ENCODE results near the gene SH2D4B. TPM values are rescaled to one million over a fixed set of nuclear protein-coding genes. Genes with fewer than 3 reads are reported as not detected.

SH2D4B gene
- total and polyA plus RNA-seq, 2 of the 13 experiments (the other 11 are each of a cell fraction or from before 2014, with no cell fraction given) = not detected

DNA sequence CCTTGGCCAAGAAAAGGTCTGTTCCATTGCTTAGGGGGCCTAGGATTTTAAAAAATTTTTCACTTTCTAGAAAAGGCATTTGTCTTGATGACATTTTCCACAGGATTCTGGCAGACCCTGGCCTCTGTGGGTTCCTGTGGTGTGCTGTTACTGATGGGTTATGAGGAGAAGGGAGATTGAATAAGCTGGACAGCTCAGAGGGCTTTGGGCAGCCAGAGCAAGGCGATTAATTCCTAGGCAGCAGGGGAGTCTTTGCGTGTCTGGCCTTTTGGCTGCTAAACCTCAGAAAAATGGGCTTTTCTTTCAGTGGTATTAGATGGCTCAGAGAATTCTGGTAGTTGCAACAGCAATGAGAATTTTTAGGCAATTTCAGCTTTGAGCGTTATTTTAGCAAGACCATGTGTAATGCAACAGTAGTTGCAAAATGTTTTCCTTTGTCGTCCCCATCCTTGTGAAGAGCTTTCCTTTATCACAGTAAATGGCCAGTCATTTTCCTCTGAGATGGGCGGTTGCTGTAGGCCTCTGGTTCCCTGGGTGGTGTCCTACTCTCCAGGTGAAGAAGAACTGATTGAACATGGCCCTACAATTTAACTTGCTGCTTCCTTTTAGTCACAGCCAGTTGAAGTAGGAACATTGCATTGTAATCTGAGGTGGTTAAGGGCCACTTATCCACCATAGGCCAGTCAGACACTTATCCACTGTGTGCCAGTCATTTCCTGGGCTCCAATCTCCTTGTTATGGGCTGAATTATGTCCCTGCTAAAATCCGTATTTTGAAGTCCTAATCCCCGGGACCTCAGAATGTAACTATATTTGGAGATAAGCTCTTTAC, 43.2 kb downstream of the SH2D4B start (continued):
- TF ChIP-seq, protein P1, sequence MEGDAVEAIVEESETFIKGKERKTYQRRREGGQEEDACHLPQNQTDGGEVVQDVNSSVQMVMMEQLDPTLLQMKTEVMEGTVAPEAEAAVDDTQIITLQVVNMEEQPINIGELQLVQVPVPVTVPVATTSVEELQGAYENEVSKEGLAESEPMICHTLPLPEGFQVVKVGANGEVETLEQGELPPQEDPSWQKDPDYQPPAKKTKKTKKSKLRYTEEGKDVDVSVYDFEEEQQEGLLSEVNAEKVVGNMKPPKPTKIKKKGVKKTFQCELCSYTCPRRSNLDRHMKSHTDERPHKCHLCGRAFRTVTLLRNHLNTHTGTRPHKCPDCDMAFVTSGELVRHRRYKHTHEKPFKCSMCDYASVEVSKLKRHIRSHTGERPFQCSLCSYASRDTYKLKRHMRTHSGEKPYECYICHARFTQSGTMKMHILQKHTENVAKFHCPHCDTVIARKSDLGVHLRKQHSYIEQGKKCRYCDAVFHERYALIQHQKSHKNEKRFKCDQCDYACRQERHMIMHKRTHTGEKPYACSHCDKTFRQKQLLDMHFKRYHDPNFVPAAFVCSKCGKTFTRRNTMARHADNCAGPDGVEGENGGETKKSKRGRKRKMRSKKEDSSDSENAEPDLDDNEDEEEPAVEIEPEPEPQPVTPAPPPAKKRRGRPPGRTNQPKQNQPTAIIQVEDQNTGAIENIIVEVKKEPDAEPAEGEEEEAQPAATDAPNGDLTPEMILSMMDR (CRISPR knock-in tag; IDR thresholded peaks at IDR 0.05) = no peak
- TF ChIP-seq ESRRA (CRISPR knock-in tag; IDR thresholded peaks at IDR 0.05; ENCODE audit: low read depth) (no peak), TARDBP (CRISPR knock-in tag; IDR thresholded peaks at IDR 0.05) (no peak)
- TF ChIP-seq, protein P2, sequence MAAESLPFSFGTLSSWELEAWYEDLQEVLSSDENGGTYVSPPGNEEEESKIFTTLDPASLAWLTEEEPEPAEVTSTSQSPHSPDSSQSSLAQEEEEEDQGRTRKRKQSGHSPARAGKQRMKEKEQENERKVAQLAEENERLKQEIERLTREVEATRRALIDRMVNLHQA (CRISPR knock-in tag; IDR thresholded peaks at IDR 0.05) = no peak

DNA sequence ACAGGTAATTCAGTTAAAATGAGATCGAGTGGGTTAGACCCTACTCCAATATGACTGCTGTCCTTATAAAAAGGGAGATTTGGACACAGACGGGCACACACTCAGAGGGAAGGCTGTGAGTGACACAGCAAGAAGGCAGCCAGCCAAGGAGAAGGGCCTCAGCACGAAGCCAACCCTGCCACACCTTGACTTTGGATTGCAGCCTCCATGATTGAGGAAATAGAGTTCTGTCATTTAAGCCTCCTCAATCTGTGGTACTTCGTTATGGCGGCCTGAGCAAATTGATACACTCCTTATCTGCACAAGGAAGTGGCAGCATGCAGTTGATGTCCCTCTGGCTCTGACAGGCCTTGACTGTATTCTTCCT, 43.8 kb downstream of the SH2D4B start:
- Histone ChIP-seq H2AFZ (ENCODE audit: low read length) (no peak overlapping the region), H3K79me2 (ENCODE audit: insufficient read depth, low read length) (no peaks in the 10 kb centered on the region), H3K27ac (ENCODE audit: extremely low read length, insufficient read depth, low read length) (no peak overlapping the region), H3K36me3 (replicated peaks in 1 of 2; ENCODE audit: control insufficient read depth in 1 of 2, insufficient read depth in 2 of 2, low read length in 2 of 2) (no peaks in the 10 kb centered on the region), H3K27me3 (ENCODE audit: control insufficient read depth in 1 of 2, insufficient read depth in 2 of 2, low read length in 2 of 2) (peaks cover 0 to 27% of the 10 kb centered on the region in 2 experiments; a peak in 4 of 5 replicates), H4K20me1 (ENCODE audit: insufficient read depth, low read length) (no peaks in the 10 kb centered on the region), H3K9ac (ENCODE audit: insufficient read depth, low read depth, low read length) (no peak overlapping the region), H3K4me2 (ENCODE audit: low read depth, low read length) (no peak overlapping the region), H3K4me1 (ENCODE audit: insufficient read depth, low read length) (no peaks in the 10 kb centered on the region), H3K9me3 (ENCODE audit: low read length) (peaks cover 4% of the 10 kb centered on the region; the same call in 1 of the 2 replicates), H3K4me3 (replicated peaks in 1 of 3; ENCODE audit: insufficient read depth in 1 of 3, low read depth in 2 of 3, low read length in 3 of 3) (no peak overlapping the region)
- WGBS (ENCODE audit: low lambda C conversion rate) = 45% methylated on average over 5 of the region's 5 CpGs
- POLR2A ChIA-PET = no interaction called here
- CTCF ChIA-PET (ENCODE audit: low intra/inter-chr PET ratio, low total read pairs) = no interaction called here
- ATAC-seq = no peak
- FAIRE-seq = no peak
- intact Hi-C loops (cut with micrococcal nuclease; ENCODE audit: unreplicated experiment) = no loop called here
- no peak for TF ChIP-seq ZBTB7B (CRISPR knock-in tag; IDR thresholded peaks at IDR 0.05)
- TF ChIP-seq CBX2 (IDR thresholded peaks at IDR 0.05; ENCODE audit: low read depth, low read length) = no peak
- no peak for TF ChIP-seq CBX2 (CRISPR knock-in tag; IDR thresholded peaks at IDR 0.05; ENCODE audit: low read depth)
- no peak for TF ChIP-seq ARHGAP35 (CRISPR knock-in tag; IDR thresholded peaks at IDR 0.05; ENCODE audit: borderline replicate concordance)
- TF ChIP-seq GTF2F1 (IDR thresholded peaks at IDR 0.05; ENCODE audit: low read length) = no peak
- TF ChIP-seq TFDP1 (CRISPR knock-in tag; IDR thresholded peaks at IDR 0.05; ENCODE audit: borderline replicate concordance) = no peak
- TF ChIP-seq ZNF501 (CRISPR knock-in tag; IDR thresholded peaks at IDR 0.05) = no peak
- no peak for TF ChIP-seq NFATC3 (CRISPR knock-in tag; IDR thresholded peaks at IDR 0.05)
- TF ChIP-seq, protein P3, sequence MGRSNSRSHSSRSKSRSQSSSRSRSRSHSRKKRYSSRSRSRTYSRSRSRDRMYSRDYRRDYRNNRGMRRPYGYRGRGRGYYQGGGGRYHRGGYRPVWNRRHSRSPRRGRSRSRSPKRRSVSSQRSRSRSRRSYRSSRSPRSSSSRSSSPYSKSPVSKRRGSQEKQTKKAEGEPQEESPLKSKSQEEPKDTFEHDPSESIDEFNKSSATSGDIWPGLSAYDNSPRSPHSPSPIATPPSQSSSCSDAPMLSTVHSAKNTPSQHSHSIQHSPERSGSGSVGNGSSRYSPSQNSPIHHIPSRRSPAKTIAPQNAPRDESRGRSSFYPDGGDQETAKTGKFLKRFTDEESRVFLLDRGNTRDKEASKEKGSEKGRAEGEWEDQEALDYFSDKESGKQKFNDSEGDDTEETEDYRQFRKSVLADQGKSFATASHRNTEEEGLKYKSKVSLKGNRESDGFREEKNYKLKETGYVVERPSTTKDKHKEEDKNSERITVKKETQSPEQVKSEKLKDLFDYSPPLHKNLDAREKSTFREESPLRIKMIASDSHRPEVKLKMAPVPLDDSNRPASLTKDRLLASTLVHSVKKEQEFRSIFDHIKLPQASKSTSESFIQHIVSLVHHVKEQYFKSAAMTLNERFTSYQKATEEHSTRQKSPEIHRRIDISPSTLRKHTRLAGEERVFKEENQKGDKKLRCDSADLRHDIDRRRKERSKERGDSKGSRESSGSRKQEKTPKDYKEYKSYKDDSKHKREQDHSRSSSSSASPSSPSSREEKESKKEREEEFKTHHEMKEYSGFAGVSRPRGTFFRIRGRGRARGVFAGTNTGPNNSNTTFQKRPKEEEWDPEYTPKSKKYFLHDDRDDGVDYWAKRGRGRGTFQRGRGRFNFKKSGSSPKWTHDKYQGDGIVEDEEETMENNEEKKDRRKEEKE (IDR thresholded peaks at IDR 0.05) = no peak
- TF ChIP-seq TBX3 (IDR thresholded peaks at IDR 0.05; ENCODE audit: borderline replicate concordance) = no peak
- DNase-seq (ENCODE audit: low spot score) = no peak
- in situ Hi-C loops (cut with HindIII; ENCODE audit: extremely low pct_ligation_motif_present, low pct_unique_long_range_greater_than_20kb) = no loop called here
- no TSS peak for BruUV-seq (replicated peaks)

All from HepG2 (cell line).